Mucosa of rectum (tissue), 2 donors: ENCODE measurements around the gene NCAM1.

Experiments
- H3K27ac ChIP-seq, 2 donors: one replicate each; pipeline ENCODE4 v1.7.0; 2013; ENCODE audit warnings: inconsistent platforms in 2 of 2, low read depth in 2 of 2, low read length in 2 of 2
- H3K27me3 ChIP-seq, 2 donors: one replicate each; pipeline ENCODE4 v1.7.0; 2013; ENCODE audit warnings: low read length in 2 of 2; ENCODE audit not compliant: control insufficient read depth in 2 of 2, insufficient read depth in 2 of 2
- H3K36me3 ChIP-seq, 2 donors: one replicate each; pipeline ENCODE4 v1.7.0; 2013; ENCODE audit warnings: low read length in 2 of 2; ENCODE audit not compliant: control insufficient read depth in 2 of 2, insufficient read depth in 2 of 2
- H3K4me1 ChIP-seq, 2 donors: one replicate each; pipeline ENCODE4 v1.7.0; 2013; ENCODE audit warnings: low read length in 2 of 2, mild to moderate bottlenecking in 1 of 2; ENCODE audit not compliant: control insufficient read depth in 2 of 2, insufficient read depth in 2 of 2
- H3K4me3 ChIP-seq, 2 donors: one replicate each; pipeline ENCODE4 v1.7.0; 2013; ENCODE audit warnings: low read length in 2 of 2
- H3K9ac ChIP-seq, 2 donors: one replicate each; pipeline ENCODE4 v1.7.0; 2013; ENCODE audit warnings: low read length in 2 of 2, low read depth in 1 of 2, mild to moderate bottlenecking in 1 of 2
- H3K9me3 ChIP-seq, 2 donors: one replicate each; pipeline ENCODE4 v1.7.0; 2013; ENCODE audit warnings: low read length in 2 of 2; ENCODE audit not compliant: control insufficient read depth in 2 of 2
- donor health status: healthy.
- donor health status: Normal muscosa, but diverticular disease.

The NCAM1 gene

GRCh38 chr11:113162592-113162962, 201.4 kb downstream of the NCAM1 start:
- H3K36me3 ChIP-seq, result no peaks in the 10 kb centered on the region
- H3K9me3 ChIP-seq, result no peaks in the 10 kb centered on the region
- no peaks in the 10 kb centered on the region for H3K27me3 ChIP-seq
- H3K4me1 ChIP-seq, result peaks cover 0 to 3% of the 10 kb centered on the region in 2 donors
- no peak overlapping the region for H3K9ac ChIP-seq
- H3K27ac ChIP-seq, result no peak overlapping the region
- no peak overlapping the region for H3K4me3 ChIP-seq

GRCh38 chr11:113163291-113164030, 202.2 kb downstream of the NCAM1 start:
- Histone ChIP-seq H3K36me3 (no peaks in the 10 kb centered on the region), H3K27me3 (no peaks in the 10 kb centered on the region), H3K27ac (no peak overlapping the region), H3K4me3 (no peak overlapping the region), H3K9ac (no peak overlapping the region), H3K9me3 (no peaks in the 10 kb centered on the region), H3K4me1 (peaks cover 0 to 3% of the 10 kb centered on the region in 2 donors)

GRCh38 chr11:113166280-113166679, 205.1 kb downstream of the NCAM1 start:
- Histone ChIP-seq H3K36me3 (no peaks in the 10 kb centered on the region), H3K9me3 (no peaks in the 10 kb centered on the region)

GRCh38 chr11:113167599-113167998, 206.4 kb downstream of the NCAM1 start:
- H3K27ac ChIP-seq, result no peak overlapping the region
- no peaks in the 10 kb centered on the region for H3K4me1 ChIP-seq

More at GRCh38 chr11:113166280-113166679, 205.1 kb downstream of the NCAM1 start:
- no peaks in the 10 kb centered on the region for H3K27me3 ChIP-seq
- H3K4me3 ChIP-seq, result no peak overlapping the region
- no peak overlapping the region for H3K9ac ChIP-seq
- H3K4me1 ChIP-seq, result no peaks in the 10 kb centered on the region
- H3K27ac ChIP-seq, result no peak overlapping the region

GRCh38 chr11:113168354-113169342, 207.4 kb downstream of the NCAM1 start:
- no peak overlapping the region for H3K27ac ChIP-seq
- H3K9me3 ChIP-seq, result no peaks in the 10 kb centered on the region
- H3K36me3 ChIP-seq, result no peaks in the 10 kb centered on the region
- H3K9ac ChIP-seq, result no peak overlapping the region
- H3K4me3 ChIP-seq, result no peak overlapping the region
- H3K27me3 ChIP-seq, result no peaks in the 10 kb centered on the region
- H3K4me1 ChIP-seq, result no peaks in the 10 kb centered on the region

More at GRCh38 chr11:113167599-113167998, 206.4 kb downstream of the NCAM1 start:
- H3K27me3 ChIP-seq, result no peaks in the 10 kb centered on the region
- no peak overlapping the region for H3K4me3 ChIP-seq
- no peaks in the 10 kb centered on the region for H3K36me3 ChIP-seq
- H3K9me3 ChIP-seq, result no peaks in the 10 kb centered on the region
- H3K9ac ChIP-seq, result no peak overlapping the region

- no peak overlapping the region for H3K27ac ChIP-seq
These were observed 211.2 kb downstream of the NCAM1 start for GRCh38 chr11:113172382-113172951.

GRCh38 chr11:113173126-113173525, 211.9 kb downstream of the NCAM1 start:
- H3K9ac ChIP-seq, result no peak overlapping the region
- H3K27ac ChIP-seq, result no peak overlapping the region

More at GRCh38 chr11:113172382-113172951, 211.2 kb downstream of the NCAM1 start:
- Histone ChIP-seq H3K4me3 (no peak overlapping the region), H3K27me3 (no peaks in the 10 kb centered on the region), H3K9ac (no peak overlapping the region), H3K36me3 (no peaks in the 10 kb centered on the region), H3K4me1 (no peaks in the 10 kb centered on the region), H3K9me3 (no peaks in the 10 kb centered on the region)

GRCh38 chr11:113174882-113175281, 213.7 kb downstream of the NCAM1 start:
- Histone ChIP-seq H3K9ac (no peak overlapping the region), H3K27ac (no peak overlapping the region), H3K4me3 (no peak overlapping the region), H3K4me1 (no peaks in the 10 kb centered on the region), H3K36me3 (no peaks in the 10 kb centered on the region), H3K9me3 (no peaks in the 10 kb centered on the region), H3K27me3 (no peaks in the 10 kb centered on the region)

More at GRCh38 chr11:113173126-113173525, 211.9 kb downstream of the NCAM1 start:
- H3K36me3 ChIP-seq, result no peaks in the 10 kb centered on the region
- H3K4me3 ChIP-seq, result no peak overlapping the region
- H3K4me1 ChIP-seq, result no peaks in the 10 kb centered on the region
- H3K27me3 ChIP-seq, result no peaks in the 10 kb centered on the region
- no peaks in the 10 kb centered on the region for H3K9me3 ChIP-seq

GRCh38 chr11:113176599-113177360, 215.6 kb downstream of the NCAM1 start:
- Histone ChIP-seq H3K27me3 (no peaks in the 10 kb centered on the region), H3K27ac (no peak overlapping the region), H3K9ac (no peak overlapping the region), H3K36me3 (no peaks in the 10 kb centered on the region), H3K9me3 (no peaks in the 10 kb centered on the region), H3K4me1 (no peaks in the 10 kb centered on the region), H3K4me3 (no peak overlapping the region)
